Lower lobe of right lung (tissue), 2 donors: ENCODE data around the gene HOMER2. TPM values are rescaled to one million over a fixed set of nuclear protein-coding genes. Genes with fewer than 3 reads are reported as not detected.

Experiments
- ATAC-seq, 2 donors: fragments of 200-7000 bp; cut with Tn5 transposase; one replicate each; pipeline ENCODE4 v1.9.1; 2020 to 2022; ENCODE audit warnings: mild to moderate bottlenecking in 2 of 2, moderate library complexity in 2 of 2
- DNase-seq: peaks from one replicate; pipeline ENCODE4 v3.0.0-alpha.2; 2020
- H3K27ac ChIP-seq: fragments of 200-600 bp; one replicate; pipeline ENCODE4 v1.8.0; 2022
- H3K27me3 ChIP-seq: fragments of 200-600 bp; one replicate; pipeline ENCODE4 v1.8.0; 2022; ENCODE audit warnings: low read depth
- H3K36me3 ChIP-seq: fragments of 200-600 bp; one replicate; pipeline ENCODE4 v1.8.0; 2022; ENCODE audit warnings: mild to moderate bottlenecking
- H3K4me1 ChIP-seq: fragments of 200-600 bp; one replicate; pipeline ENCODE4 v1.8.0; 2022
- H3K4me3 ChIP-seq: fragments of 200-600 bp; one replicate; pipeline ENCODE4 v1.8.0; 2022; ENCODE audit warnings: mild to moderate bottlenecking
- H3K9me3 ChIP-seq: fragments of 200-600 bp; one replicate; pipeline ENCODE4 v1.8.0; 2022
- CTCF ChIP-seq: fragments of 200-600 bp; IDR thresholded peaks from one replicate; pipeline ENCODE4 v1.8.0; 2022; ENCODE audit warnings: antibody characterized with exemption, mild to moderate bottlenecking
- intact Hi-C: fragments of 100-400 bp; cut with DNase I; formaldehyde crosslinking; loops from one replicate; pipeline ENCODE4 v1.11.0; 2022
- total RNA-seq: library from RNA; stranded (reverse); fragmentation: NEBNext Ultra II Directional; extraction: Animal tissue kit (Norgen Biotek cat#: 25700); gene quantifications from one replicate; pipeline ENCODE4 v1.2.1, GENCODE V29; 2021
- donor health status: DM: no; HTN: yes; CAD: no; lungs with severe emphysema.

Gene HOMER2
- total RNA-seq, 1 donor from 2014 or later: 16.2 TPM

- Histone ChIP-seq H3K4me3 (no peak overlapping the region), H3K27me3 (no peaks in the 10 kb centered on the region), H3K9me3 (no peaks in the 10 kb centered on the region), H3K4me1 (peaks cover 7% of the 10 kb centered on the region), H3K36me3 (no peaks in the 10 kb centered on the region), H3K27ac (no peak overlapping the region)
- no peak for DNase-seq
- intact Hi-C loops: no loop called here
- ATAC-seq: no peak
- TF ChIP-seq CTCF: no peak
Observed at GRCh38 chr15:82804575-82804949, 148.0 kb downstream of the HOMER2 start.

- TF ChIP-seq CTCF: no peak
- Histone ChIP-seq H3K9me3 (no peaks in the 10 kb centered on the region), H3K36me3 (no peaks in the 10 kb centered on the region), H3K4me3 (no peak overlapping the region), H3K27ac (no peak overlapping the region), H3K27me3 (no peaks in the 10 kb centered on the region), H3K4me1 (peaks cover 5% of the 10 kb centered on the region)
- ATAC-seq (no peak), DNase-seq (no peak)
- intact Hi-C loops: no loop called here
Observed at GRCh38 chr15:82803793-82804574, 148.5 kb downstream of the HOMER2 start.

GRCh38 chr15:82802497-82802896, 150.0 kb downstream of the HOMER2 start:
- intact Hi-C loops: no loop called here
- Histone ChIP-seq H3K27me3 (no peaks in the 10 kb centered on the region), H3K4me3 (no peak overlapping the region), H3K36me3 (no peaks in the 10 kb centered on the region), H3K27ac (no peak overlapping the region), H3K4me1 (no peaks in the 10 kb centered on the region), H3K9me3 (no peaks in the 10 kb centered on the region)
- no peak for DNase-seq
- TF ChIP-seq CTCF: no peak
- ATAC-seq: no peak

- intact Hi-C loops: no loop called here
- Histone ChIP-seq H3K27me3 (no peaks in the 10 kb centered on the region), H3K27ac (no peak overlapping the region), H3K9me3 (no peaks in the 10 kb centered on the region), H3K4me3 (no peak overlapping the region), H3K36me3 (no peaks in the 10 kb centered on the region), H3K4me1 (no peaks in the 10 kb centered on the region)
- no peak for TF ChIP-seq CTCF
- no peak for DNase-seq
- no peak for ATAC-seq
Observed at GRCh38 chr15:82799183-82799841, 153.2 kb downstream of the HOMER2 start.

Other genes starting within 250 kb of the HOMER2 start
- 3.0 TPM for gene AP3B2, start 242.8 kb downstream of the HOMER2 start, total RNA-seq
- 0.18 TPM for gene FSD2, start 146.7 kb downstream of the HOMER2 start, total RNA-seq
- 9.9 TPM for gene WHAMM, start 143.1 kb downstream of the HOMER2 start, total RNA-seq
- 17.9 TPM for gene RAMAC, start 33.5 kb upstream of the HOMER2 start, total RNA-seq
- gene C15orf40, start 58.9 kb upstream of the HOMER2 start, total RNA-seq: 17.8 TPM
- 43.0 TPM for gene BTBD1, start 114.5 kb upstream of the HOMER2 start, total RNA-seq
- gene TM6SF1, start 154.9 kb upstream of the HOMER2 start, total RNA-seq: 31.2 TPM